Adrenal gland (tissue), 12 donors: ENCODE results near the gene OR10G4. TPM values are rescaled to one million over a fixed set of nuclear protein-coding genes. Genes with fewer than 3 reads are reported as not detected.
"Not testable (repeated sequence)": the region's sequence is repeated elsewhere in the genome, so short reads cannot be mapped to it uniquely, and the experiment has no call there.

Experiments
- DNase-seq, 7 donors: peaks; one replicate each; pipeline ENCODE4 v3.0.0-alpha.2; 2019 to 2020
- H3K27ac ChIP-seq, 5 donors: fragments of 200-600 bp; sonication (generic) in 4 of 5; 1 replicate in 3 of 5; 2 replicates in 2 of 5; pipeline versions ENCODE4 v1.5.1 to v1.8.0; 2016 to 2020; ENCODE audit warnings: mild to moderate bottlenecking in 1 of 5
- H3K27me3 ChIP-seq: fragments of 200-600 bp; 2 replicates; pipeline ENCODE4 v1.8.0; 2021
- H3K36me3 ChIP-seq, 2 donors: fragments of 200-600 bp; replicated peaks in 1 of 2; 1 replicate in 1 of 2; 2 replicates in 1 of 2; pipeline versions ENCODE4 v1.5.1 to v1.8.0; 2018 to 2022
- H3K4me1 ChIP-seq, 2 donors: fragments of 200-600 bp; replicated peaks in 1 of 2; 1 replicate in 1 of 2; 2 replicates in 1 of 2; pipeline versions ENCODE4 v1.5.1 to v1.8.0; 2018 to 2021
- H3K4me3 ChIP-seq, 4 donors: fragments of 200-600 bp; sonication (generic) in 3 of 4; one replicate each; pipeline ENCODE4 v1.5.1; 2016 to 2018
- H3K9me3 ChIP-seq, 3 donors: fragments of 200-600 bp; sonication (generic) in 1 of 3; replicated peaks in 1 of 3; 1 replicate in 2 of 3; 2 replicates in 1 of 3; pipeline versions ENCODE4 v1.5.1 to v1.8.0; 2016 to 2021
- POLR2A ChIP-seq, 2 donors: fragments of 450-650 bp; IDR thresholded peaks; one replicate each; pipeline ENCODE4 v1.6.1; 2017; ENCODE audit warnings: antibody characterized with exemption in 2 of 2, mild to moderate bottlenecking in 2 of 2, moderate library complexity in 1 of 2
- WGBS, 4 donors: extraction: QIAGEN DNeasy Blood & Tissue Kit in 2 of 4; methylation state at CpG; one replicate each; pipeline versions ENCODE4 v1.1.5 to v1.1.7; 2013 to 2017; 5-methylcytosine and 5-hydroxymethylcytosine counted together
- intact Hi-C, 2 donors: fragments of 100-400 bp; cut with DNase I; formaldehyde crosslinking; loops; one replicate each; pipeline versions ENCODE4 v1.14.1 to v1.15.0; 2022 to 2023
- polyA plus RNA-seq, 3 donors: library from polyadenylated mRNA; stranded (reverse); fragments of 200-250 nt in 2 of 3; fragments of 350-450 nt in 1 of 3; fragmentation: Illumina TruSeq in 1 of 3; extraction: RNeasy Lipid Tissue Mini Kit (QIAGEN cat#74804) in 1 of 3; gene quantifications; one replicate each; pipeline ENCODE4 v1.2.3, GENCODE V29; 2013 to 2014
- total RNA-seq, 9 donors: library from RNA; depleted of rRNA in 4 of 9; stranded (reverse); fragments of >200 nt in 4 of 9; fragments of 120-200 nt in 1 of 9; fragmentation: NEBNext Ultra II Directional in 1 of 9; extraction: Animal tissue kit (Norgen Biotek cat#: 25700) in 1 of 9; gene quantifications; one replicate each; pipeline versions ENCODE4 v1.1.0 to v1.2.4, GENCODE V29; 2013 to 2023
- TF ChIP-seq, protein P1 (sequence below), 6 experiments: fragments of 450-650 bp in 4 of 6; fragments of 200-600 bp in 2 of 6; sonication (generic) in 1 of 6; IDR thresholded peaks; 1 replicate in 5 of 6; 2 replicates in 1 of 6; pipeline versions ENCODE4 v1.5.1 to v1.8.0; 2016 to 2021; ENCODE audit warnings: antibody characterized with exemption in 6 of 6, mild to moderate bottlenecking in 2 of 6, moderate library complexity in 1 of 6
- donor health status: healthy with polysubstance abuse.
- donor health status: Bipolar disorder and iron deficiency.
- donor health status: DM: yes; HTN: yes; CAD: no.
- donor health status: DM: no; HTN: no; CAD: no.
- donor health status: DM: no; HTN: no; CAD: no.
- donor health status: DM: yes; HTN: yes; CAD: no.

The OR10G4 gene
- total and polyA plus RNA-seq, 12 donors = 0.06 TPM; not detected in 11

DNA sequence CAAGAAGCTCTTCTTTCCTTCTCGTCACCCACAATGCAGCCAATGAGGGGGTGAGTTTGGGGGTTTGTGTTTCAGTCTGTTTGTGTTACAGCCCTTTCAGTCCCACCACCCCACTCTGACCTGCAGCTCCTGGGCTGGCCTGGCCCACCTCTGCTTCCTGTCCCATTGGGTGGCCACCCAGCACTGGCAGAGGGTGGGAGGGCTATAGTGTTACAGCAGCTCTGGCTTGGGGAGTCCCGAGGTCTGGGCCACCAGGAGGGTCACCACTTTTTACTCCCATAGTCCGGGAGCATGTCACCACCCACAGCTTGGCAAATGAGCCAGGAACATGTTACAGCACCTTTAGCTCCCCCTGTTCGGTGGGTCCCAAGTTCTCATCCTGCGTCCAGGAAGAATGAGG is 33.5 kb upstream of the OR10G4 start:
- WGBS, 4 donors = 76 to 86% (median 79%) methylated on average over 5 of the region's 5 CpGs; no CpG with 5 or more reads in 1 of the 4 donors
- Histone ChIP-seq H3K27me3 (no peaks in the 10 kb centered on the region), H3K9me3 (peaks cover 0 to 7% (median 0%) of the 10 kb centered on the region in 3 donors), H3K36me3 (no peaks in the 10 kb centered on the region), H3K4me3 (no peak overlapping the region), H3K4me1 (no peaks in the 10 kb centered on the region), H3K27ac (no peak overlapping the region)
- TF ChIP-seq POLR2A (IDR thresholded peaks at IDR 0.05) = no peak
- TF ChIP-seq, protein P1, sequence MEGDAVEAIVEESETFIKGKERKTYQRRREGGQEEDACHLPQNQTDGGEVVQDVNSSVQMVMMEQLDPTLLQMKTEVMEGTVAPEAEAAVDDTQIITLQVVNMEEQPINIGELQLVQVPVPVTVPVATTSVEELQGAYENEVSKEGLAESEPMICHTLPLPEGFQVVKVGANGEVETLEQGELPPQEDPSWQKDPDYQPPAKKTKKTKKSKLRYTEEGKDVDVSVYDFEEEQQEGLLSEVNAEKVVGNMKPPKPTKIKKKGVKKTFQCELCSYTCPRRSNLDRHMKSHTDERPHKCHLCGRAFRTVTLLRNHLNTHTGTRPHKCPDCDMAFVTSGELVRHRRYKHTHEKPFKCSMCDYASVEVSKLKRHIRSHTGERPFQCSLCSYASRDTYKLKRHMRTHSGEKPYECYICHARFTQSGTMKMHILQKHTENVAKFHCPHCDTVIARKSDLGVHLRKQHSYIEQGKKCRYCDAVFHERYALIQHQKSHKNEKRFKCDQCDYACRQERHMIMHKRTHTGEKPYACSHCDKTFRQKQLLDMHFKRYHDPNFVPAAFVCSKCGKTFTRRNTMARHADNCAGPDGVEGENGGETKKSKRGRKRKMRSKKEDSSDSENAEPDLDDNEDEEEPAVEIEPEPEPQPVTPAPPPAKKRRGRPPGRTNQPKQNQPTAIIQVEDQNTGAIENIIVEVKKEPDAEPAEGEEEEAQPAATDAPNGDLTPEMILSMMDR (IDR thresholded peaks at IDR 0.05) = no peak
- intact Hi-C loops = no loop called here
- no peak for DNase-seq

DNA sequence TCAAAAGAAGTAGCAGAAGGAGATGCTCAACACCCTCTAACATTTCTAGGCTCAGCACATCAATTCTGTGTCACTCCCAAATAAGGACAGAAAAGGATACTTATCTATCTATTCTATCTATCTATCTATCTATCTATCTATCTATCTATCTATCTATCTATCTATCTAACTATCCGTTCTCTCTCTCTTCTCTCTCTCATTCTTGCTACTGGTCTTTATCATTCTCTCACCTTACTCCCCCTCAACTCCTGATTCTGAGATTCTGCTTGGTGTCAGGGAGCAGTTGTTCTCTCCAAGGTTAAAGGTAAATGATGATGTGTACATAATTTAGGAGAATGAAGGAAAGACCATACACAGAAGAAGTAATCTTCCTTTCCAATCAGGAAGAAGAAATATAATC is 17.7 kb upstream of the OR10G4 start, which contains the start of gene OR10G6:
Gene OR10G6, minus strand, starts transcription at position 43 of the 400 bp plus-strand sequence. Its CDS starts 0 bp downstream, at position 43.
- H3K4me3 ChIP-seq = no peak within 1 kb of the TSS
- H3K27ac ChIP-seq = no peak within 1 kb of the TSS
- intact Hi-C loops = no loop called here
- no peaks in the 10 kb centered on the region for H3K27me3 ChIP-seq
- WGBS, 4 donors = 45 to 69% (median 58%) methylated on average over 1 of the region's 1 CpG
- H3K9me3 ChIP-seq = no peaks in the 10 kb centered on the region
- H3K36me3 ChIP-seq = no peaks in the 10 kb centered on the region
- TF ChIP-seq, protein P1 (IDR thresholded peaks at IDR 0.05) = no peak
- TF ChIP-seq POLR2A (IDR thresholded peaks at IDR 0.05) = no peak
- no peaks in the 10 kb centered on the region for H3K4me1 ChIP-seq
- DNase-seq = no peak

DNA sequence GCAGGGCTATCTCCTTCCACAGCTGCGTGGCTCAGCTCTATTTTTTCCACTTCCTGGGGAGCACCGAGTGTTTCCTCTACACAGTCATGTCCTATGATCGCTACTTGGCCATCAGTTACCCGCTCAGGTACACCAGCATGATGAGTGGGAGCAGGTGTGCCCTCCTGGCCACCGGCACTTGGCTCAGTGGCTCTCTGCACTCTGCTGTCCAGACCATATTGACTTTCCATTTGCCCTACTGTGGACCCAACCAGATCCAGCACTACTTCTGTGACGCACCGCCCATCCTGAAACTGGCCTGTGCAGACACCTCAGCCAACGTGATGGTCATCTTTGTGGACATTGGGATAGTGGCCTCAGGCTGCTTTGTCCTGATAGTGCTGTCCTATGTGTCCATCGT is 3.0 kb downstream of the OR10G4 start:
- DNase-seq, H3K4me3 ChIP-seq, intact Hi-C loops, H3K27ac ChIP-seq, H3K27me3 ChIP-seq, H3K4me1 ChIP-seq, H3K9me3 ChIP-seq, H3K36me3 ChIP-seq: not testable (repeated sequence)
- 80 to 92% (median 88%) methylated on average over 4 to 7 of the region's 9 CpGs for WGBS, 4 donors

DNA sequence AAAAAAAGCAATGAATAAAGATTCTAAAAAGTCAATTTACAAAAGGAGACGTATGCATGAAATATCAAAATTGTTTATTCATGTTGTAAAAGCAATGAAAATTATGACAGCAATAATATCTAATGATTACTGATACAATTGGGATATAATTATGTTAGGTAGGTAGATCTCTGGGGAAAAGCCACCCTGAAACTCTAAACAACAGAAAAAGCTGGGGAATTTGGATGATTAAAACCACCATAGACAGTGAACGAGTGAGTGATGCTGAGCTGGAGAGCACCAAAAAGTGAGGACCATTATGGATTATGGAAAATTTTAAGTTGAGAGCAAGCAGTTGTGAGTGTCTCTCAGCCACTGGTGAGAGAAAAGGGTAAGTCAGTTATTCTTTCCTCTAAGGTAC is 13.7 kb downstream of the OR10G4 start, which contains the start of gene OR10G8:
Gene OR10G8, plus strand, starts transcription at position 301 of the 400 bp plus-strand sequence. CDS start 2,825 bp downstream, outside the sequence.
- Histone ChIP-seq H3K4me3 (no peak within 1 kb of the TSS), H3K36me3 (no peaks in the 10 kb centered on the region), H3K4me1 (no peaks in the 10 kb centered on the region), H3K27me3 (no peaks in the 10 kb centered on the region), H3K9me3 (no peaks in the 10 kb centered on the region), H3K27ac (no peak within 1 kb of the TSS)
- TF ChIP-seq, protein P1 (IDR thresholded peaks at IDR 0.05) = no peak
- no peak for DNase-seq
- 36 to 59% (median 51%) methylated on average over 2 of the region's 2 CpGs for WGBS, 4 donors
- intact Hi-C loops = no loop called here

DNA sequence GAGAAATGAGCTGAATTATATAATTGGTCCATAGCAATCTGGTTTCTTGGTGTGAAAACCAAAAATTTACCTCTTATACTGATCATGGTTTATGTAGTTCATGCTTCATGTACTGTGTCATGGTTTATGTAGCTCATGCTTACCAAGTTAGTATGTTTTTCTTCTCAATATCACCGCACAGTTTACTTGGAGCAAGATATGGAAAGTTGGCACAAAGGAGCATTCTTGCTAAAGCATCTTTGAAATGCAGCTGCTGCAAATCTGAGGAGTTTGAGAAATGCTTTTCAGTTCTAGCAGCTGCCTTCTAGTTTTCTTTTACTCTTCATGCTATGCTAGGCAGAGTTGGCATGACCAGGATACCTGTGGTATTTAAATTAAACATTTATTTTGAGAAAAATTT is 23.9 kb downstream of the OR10G4 start:
- 79 to 85% (median 82%) methylated on average over 1 of the region's 1 CpG for WGBS, 4 donors
- no peak overlapping the region for H3K4me3 ChIP-seq
- intact Hi-C loops = no loop called here

More for the DNA sequence above, 23.9 kb downstream of the OR10G4 start:
- no peak for DNase-seq
- Histone ChIP-seq H3K4me1 (no peaks in the 10 kb centered on the region), H3K9me3 (no peaks in the 10 kb centered on the region), H3K27ac (no peak overlapping the region), H3K36me3 (no peaks in the 10 kb centered on the region), H3K27me3 (no peaks in the 10 kb centered on the region)
- TF ChIP-seq, protein P1 (IDR thresholded peaks at IDR 0.05) = no peak
- no peak for TF ChIP-seq POLR2A (IDR thresholded peaks at IDR 0.05)
